Psoas muscle (tissue), 8 donors: Measurements from ENCODE around the gene PKIB. TPM values are rescaled to one million over a fixed set of nuclear protein-coding genes. Genes with fewer than 3 reads are reported as not detected.
"Not testable (repeated sequence)": the region's sequence is repeated elsewhere in the genome, so short reads cannot be mapped to it uniquely, and the experiment has no call there.

Experiments
- ATAC-seq, 4 donors: fragments of 200-7000 bp; cut with Tn5 transposase; one replicate each; pipeline ENCODE4 v1.9.1; 2020; ENCODE audit warnings: moderate library complexity in 3 of 4, mild to moderate bottlenecking in 2 of 4
- DNase-seq, 2 donors: peaks; one replicate each; pipeline ENCODE4 v3.0.0-alpha.2; 2020
- H3K27ac ChIP-seq: fragments of 200-600 bp; one replicate; pipeline ENCODE4 v1.8.0; 2022
- H3K27me3 ChIP-seq, 3 donors: fragments of 200-600 bp in 1 of 3; one replicate each; pipeline versions ENCODE4 v1.6.1 to v1.8.0; 2013 to 2022; ENCODE audit warnings: low read length in 2 of 3, mild to moderate bottlenecking in 2 of 3, moderate library complexity in 1 of 3; ENCODE audit not compliant: insufficient read depth in 3 of 3
- H3K36me3 ChIP-seq, 2 donors: fragments of 200-600 bp in 1 of 2; one replicate each; pipeline versions ENCODE4 v1.6.1 to v1.8.0; 2013 to 2022; ENCODE audit warnings: low read depth in 1 of 2, mild to moderate bottlenecking in 1 of 2, moderate library complexity in 1 of 2; ENCODE audit not compliant: insufficient read depth in 1 of 2
- H3K4me1 ChIP-seq: fragments of 200-600 bp; one replicate; pipeline ENCODE4 v1.8.0; 2022
- H3K4me3 ChIP-seq: fragments of 200-600 bp; one replicate; pipeline ENCODE4 v1.8.0; 2022; ENCODE audit warnings: mild to moderate bottlenecking
- H3K9me3 ChIP-seq: fragments of 200-600 bp; one replicate; pipeline ENCODE4 v1.8.0; 2022
- WGBS, 3 donors: extraction: QIAGEN DNeasy Blood & Tissue Kit; methylation state at CpG; one replicate each; pipeline versions ENCODE4 v1.1.6 to v1.1.7; 2013; 5-methylcytosine and 5-hydroxymethylcytosine counted together
- intact Hi-C, 2 donors: fragments of 100-400 bp; cut with DNase I; formaldehyde crosslinking; loops; one replicate each; pipeline versions ENCODE4 v1.11.0 to v1.14.2; 2022
- polyA plus RNA-seq, 3 donors: library from polyadenylated mRNA; stranded (reverse); fragments of 200-250 nt; gene quantifications; one replicate each; pipeline ENCODE4 v1.2.3, GENCODE V29; 2013
- total RNA-seq, 4 donors: library from RNA; stranded (reverse); fragmentation: NEBNext Ultra II Directional in 2 of 4; extraction: Animal tissue kit (Norgen Biotek cat#: 25700) in 2 of 4; gene quantifications; one replicate each; pipeline versions ENCODE4 v1.2.1 to v1.2.4, GENCODE V29; 2021 to 2023
- TF ChIP-seq, protein P1 (sequence below): fragments of 200-600 bp; IDR thresholded peaks from one replicate; pipeline ENCODE4 v1.8.0; 2022; ENCODE audit warnings: antibody characterized with exemption
- donor health status: healthy with polysubstance abuse.
- donor health status: DM: no; HTN: no; CAD: no; lungs with moderate emphysema.
- donor health status: Bipolar disorder and iron deficiency.
- donor health status: healthy.
- donor health status: DM: yes; HTN: yes; CAD: no.
- donor health status: DM: no; HTN: no; CAD: no.
- donor health status: DM: no; HTN: no; CAD: no.
- donor health status: DM: yes; HTN: yes; CAD: no.

Gene PKIB
- total and polyA plus RNA-seq, 7 donors, result 0.20 to 2.4 (median 0.59) TPM

DNA sequence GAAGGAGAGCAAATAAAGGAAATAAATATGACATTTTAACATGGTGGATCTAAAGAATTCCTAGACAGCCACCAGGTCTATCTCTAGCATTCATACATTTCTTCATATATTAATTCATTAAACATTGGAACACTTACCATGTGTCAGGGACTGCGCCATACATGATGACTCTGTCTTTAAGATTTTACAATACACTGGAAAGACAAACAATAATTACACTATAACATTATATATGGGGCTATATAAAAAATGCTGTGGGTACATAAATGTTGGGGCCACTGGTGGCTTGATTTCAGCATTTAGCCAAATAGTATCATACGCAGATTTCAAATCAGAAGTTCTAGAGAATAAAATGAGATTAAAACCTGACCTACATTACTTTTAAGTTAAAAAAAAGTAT lies 33.3 kb upstream of the PKIB start:
- DNase-seq, result no peak
- Histone ChIP-seq H3K9me3 (no peaks in the 10 kb centered on the region), H3K36me3 (no peaks in the 10 kb centered on the region), H3K4me1 (no peaks in the 10 kb centered on the region), H3K4me3 (no peak overlapping the region), H3K27me3 (no peaks in the 10 kb centered on the region), H3K27ac (no peak overlapping the region)
- no peak for ATAC-seq
- TF ChIP-seq, protein P1, sequence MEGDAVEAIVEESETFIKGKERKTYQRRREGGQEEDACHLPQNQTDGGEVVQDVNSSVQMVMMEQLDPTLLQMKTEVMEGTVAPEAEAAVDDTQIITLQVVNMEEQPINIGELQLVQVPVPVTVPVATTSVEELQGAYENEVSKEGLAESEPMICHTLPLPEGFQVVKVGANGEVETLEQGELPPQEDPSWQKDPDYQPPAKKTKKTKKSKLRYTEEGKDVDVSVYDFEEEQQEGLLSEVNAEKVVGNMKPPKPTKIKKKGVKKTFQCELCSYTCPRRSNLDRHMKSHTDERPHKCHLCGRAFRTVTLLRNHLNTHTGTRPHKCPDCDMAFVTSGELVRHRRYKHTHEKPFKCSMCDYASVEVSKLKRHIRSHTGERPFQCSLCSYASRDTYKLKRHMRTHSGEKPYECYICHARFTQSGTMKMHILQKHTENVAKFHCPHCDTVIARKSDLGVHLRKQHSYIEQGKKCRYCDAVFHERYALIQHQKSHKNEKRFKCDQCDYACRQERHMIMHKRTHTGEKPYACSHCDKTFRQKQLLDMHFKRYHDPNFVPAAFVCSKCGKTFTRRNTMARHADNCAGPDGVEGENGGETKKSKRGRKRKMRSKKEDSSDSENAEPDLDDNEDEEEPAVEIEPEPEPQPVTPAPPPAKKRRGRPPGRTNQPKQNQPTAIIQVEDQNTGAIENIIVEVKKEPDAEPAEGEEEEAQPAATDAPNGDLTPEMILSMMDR, result no peak
- 95 to 99% (median 96%) methylated on average over 2 of the region's 2 CpGs for WGBS, 3 donors
- intact Hi-C loops, result no loop called here

DNA sequence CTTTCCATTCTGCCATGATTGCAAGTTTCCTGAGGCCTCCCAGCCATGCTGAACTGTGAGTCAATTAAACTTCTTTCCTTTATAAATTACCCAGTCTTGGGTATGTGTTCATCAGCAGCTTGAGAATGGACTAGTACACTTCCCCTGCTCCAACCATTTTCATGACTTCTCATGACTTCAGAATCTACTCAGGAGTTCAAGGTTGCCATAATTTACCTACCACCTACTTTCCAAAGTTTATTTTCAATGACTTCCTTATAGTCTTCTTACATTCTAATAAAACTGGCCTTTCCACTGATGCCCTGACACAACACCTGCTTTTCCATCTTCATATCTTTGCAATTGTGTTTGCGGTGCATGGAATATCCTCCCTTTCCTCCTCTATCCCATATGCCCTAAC lies 31.2 kb upstream of the PKIB start:
- intact Hi-C loops, result no loop called here
- ATAC-seq (no peak), DNase-seq (no peak)
- H3K9me3 ChIP-seq, result no peaks in the 10 kb centered on the region
- H3K4me1 ChIP-seq, result no peaks in the 10 kb centered on the region
- H3K36me3 ChIP-seq, result no peaks in the 10 kb centered on the region
- no peak overlapping the region for H3K27ac ChIP-seq
- 94 to 100% (median 100%) methylated on average over 1 of the region's 1 CpG for WGBS, 3 donors
- TF ChIP-seq, protein P1, result no peak
- no peak overlapping the region for H3K4me3 ChIP-seq
- H3K27me3 ChIP-seq, result no peaks in the 10 kb centered on the region

DNA sequence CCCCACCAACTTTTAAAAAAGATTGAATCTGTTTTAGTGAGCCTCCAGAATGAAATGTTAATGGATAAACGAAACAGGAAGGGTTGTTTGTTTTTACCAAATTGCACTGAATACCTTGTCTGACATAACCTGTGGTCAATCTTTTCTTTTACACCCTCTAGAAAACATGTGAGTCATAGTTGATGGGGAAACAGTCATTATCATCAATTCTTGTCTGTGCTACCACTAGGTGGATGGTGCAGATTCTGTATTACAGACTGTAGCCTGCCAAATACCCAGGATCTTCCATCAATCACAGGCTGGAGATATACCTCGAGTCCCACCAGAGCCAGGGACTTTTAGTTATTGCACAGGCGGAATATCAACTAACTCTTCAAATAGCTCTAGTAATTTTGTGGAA lies 29.5 kb upstream of the PKIB start:
- DNase-seq (no peak), ATAC-seq (no peak)
- 58 to 65% (median 61%) methylated on average over 3 of the region's 3 CpGs for WGBS, 3 donors
- H3K36me3 ChIP-seq, result no peaks in the 10 kb centered on the region
- no peaks in the 10 kb centered on the region for H3K9me3 ChIP-seq
- H3K4me1 ChIP-seq, result no peaks in the 10 kb centered on the region
- intact Hi-C loops, result no loop called here
- no peak overlapping the region for H3K27ac ChIP-seq
- H3K4me3 ChIP-seq, result no peak overlapping the region
- H3K27me3 ChIP-seq, result no peaks in the 10 kb centered on the region
- TF ChIP-seq, protein P1, result no peak

DNA sequence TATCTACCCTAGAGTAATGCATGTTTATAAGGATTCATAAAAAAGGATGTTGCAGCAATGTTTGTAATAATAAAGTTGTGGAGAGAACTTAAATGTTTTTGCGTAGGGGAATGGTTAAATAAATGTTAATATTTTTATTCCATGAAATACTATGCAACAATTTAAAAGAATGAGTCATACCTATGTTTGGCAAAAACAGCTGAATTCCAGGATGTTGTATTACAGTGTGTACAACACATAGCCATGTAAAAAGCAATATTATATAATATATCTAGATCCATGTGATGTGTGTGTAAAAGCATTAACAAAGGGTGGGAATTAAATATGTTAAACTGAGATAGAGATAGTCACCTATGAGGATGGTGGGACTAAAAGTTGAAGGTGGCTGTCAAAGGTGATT lies 21.1 kb upstream of the PKIB start:
- H3K27me3 ChIP-seq, result no peaks in the 10 kb centered on the region
- DNase-seq (no peak), ATAC-seq (no peak)
- H3K9me3 ChIP-seq, result peaks cover 5% of the 10 kb centered on the region
- H3K4me1 ChIP-seq, result no peaks in the 10 kb centered on the region
- TF ChIP-seq, protein P1, result no peak
- intact Hi-C loops, result no loop called here
- no peak overlapping the region for H3K4me3 ChIP-seq
- no peak overlapping the region for H3K27ac ChIP-seq
- 94 to 100% (median 95%) methylated on average over 1 of the region's 1 CpG for WGBS, 3 donors
- no peaks in the 10 kb centered on the region for H3K36me3 ChIP-seq

DNA sequence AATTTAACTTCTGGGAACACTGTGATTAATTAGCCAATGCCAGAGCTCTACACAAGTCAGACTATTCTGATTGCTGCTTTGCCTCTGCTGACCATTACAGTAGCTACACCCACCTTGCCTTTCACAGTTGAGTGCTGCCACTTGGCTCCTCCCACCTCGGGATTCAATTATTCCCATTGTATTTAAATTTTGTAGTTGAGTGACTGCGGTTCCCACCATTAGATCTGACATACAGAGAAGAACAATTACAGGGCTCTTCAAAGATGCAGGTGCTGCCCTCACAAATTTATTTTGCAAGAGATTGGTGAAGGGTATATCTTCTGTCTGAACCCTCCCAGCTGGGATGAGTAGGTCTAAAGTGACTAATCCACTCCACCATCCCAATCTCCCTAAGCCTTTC lies 11.9 kb upstream of the PKIB start:
- H3K4me3 ChIP-seq, intact Hi-C loops, H3K27me3 ChIP-seq, ATAC-seq, H3K27ac ChIP-seq, DNase-seq, H3K4me1 ChIP-seq, H3K36me3 ChIP-seq: not testable (repeated sequence)
- WGBS, 3 donors, result 67 to 76% (median 73%) methylated on average over 2 of the region's 2 CpGs
- peaks cover 11% of the 10 kb centered on the region for H3K9me3 ChIP-seq
